ENCODE measurements around the gene TGM3.

- TF ChIP-seq CTCF (IDR thresholded peaks at IDR 0.05) (no peak), ESRRA (CRISPR knock-in tag; IDR thresholded peaks at IDR 0.05; ENCODE audit: borderline replicate concordance) (no peak), GABPB1 (CRISPR knock-in tag; IDR thresholded peaks at IDR 0.05) (no peak), ZNF423 (CRISPR knock-in tag; IDR thresholded peaks at IDR 0.05) (no peak), ATF2 (CRISPR knock-in tag; IDR thresholded peaks at IDR 0.05; ENCODE audit: borderline replicate concordance, low read depth) (no peak), RORB (CRISPR knock-in tag; IDR thresholded peaks at IDR 0.05) (no peak), USF2 (CRISPR knock-in tag; IDR thresholded peaks at IDR 0.05) (no peak), NFE2L1 (CRISPR knock-in tag; IDR thresholded peaks at IDR 0.05) (no peak), NFYB (CRISPR knock-in tag; conservative IDR thresholded peaks at IDR 0.05; ENCODE audit: low read depth) (no peak), ATF3 (CRISPR knock-in tag; conservative IDR thresholded peaks at IDR 0.05) (no peak), IRF2 (CRISPR knock-in tag; IDR thresholded peaks at IDR 0.05; ENCODE audit: borderline replicate concordance, low read depth) (no peak), AR (CRISPR knock-in tag; IDR thresholded peaks at IDR 0.05) (no peak), CBFB (CRISPR knock-in tag; IDR thresholded peaks at IDR 0.05; ENCODE audit: low read depth) (no peak), MXD4 (CRISPR knock-in tag; IDR thresholded peaks at IDR 0.05; ENCODE audit: borderline replicate concordance) (no peak)
Measured at GRCh38 chr20:2305479-2305878, 9.7 kb downstream of the TGM3 start.
